GM10266 (cell line): Measurements from ENCODE around the gene KLK7.

ENCODE experiments used
- DNase-seq: peaks from one replicate; pipeline ENCODE4 v3.0.0; 2012; ENCODE audit errors: extremely low spot score
- CTCF ChIP-seq: IDR thresholded peaks from 2 replicates; pipeline ENCODE4 v1.5.1; 2012; ENCODE audit warnings: mild to moderate bottlenecking, low read depth; ENCODE audit not compliant: control insufficient read depth, insufficient read depth; ENCODE audit errors: missing control alignments

Gene KLK7

GRCh38 chr19:50983625-50984292 lies at the start of gene KLK7:
KLK7 (minus strand) TSS chr19:50983917; CDS start chr19:50982399, 1,518 bp downstream.
- no peak for DNase-seq
- TF ChIP-seq CTCF = no peak

DNA sequence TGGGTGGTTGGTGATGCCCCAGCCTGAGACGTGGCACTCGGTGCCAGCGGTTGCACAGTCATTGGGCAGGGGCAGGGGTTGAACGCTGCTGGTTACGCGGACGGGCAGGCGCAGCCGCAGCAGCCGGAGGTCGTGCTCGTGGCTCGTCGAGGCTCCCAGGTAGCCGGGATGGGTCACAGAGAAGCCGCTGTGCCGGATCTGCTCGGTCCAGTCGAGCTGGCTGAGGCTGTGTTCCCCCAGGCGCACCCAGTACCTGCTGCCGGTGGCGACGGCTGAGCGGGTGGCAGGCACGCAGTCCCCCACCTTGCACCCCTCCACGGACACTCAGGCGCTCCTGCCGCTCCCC lies 48.1 kb upstream of the KLK7 start:
- TF ChIP-seq CTCF = no peak
- DNase-seq = no peak

DNA sequence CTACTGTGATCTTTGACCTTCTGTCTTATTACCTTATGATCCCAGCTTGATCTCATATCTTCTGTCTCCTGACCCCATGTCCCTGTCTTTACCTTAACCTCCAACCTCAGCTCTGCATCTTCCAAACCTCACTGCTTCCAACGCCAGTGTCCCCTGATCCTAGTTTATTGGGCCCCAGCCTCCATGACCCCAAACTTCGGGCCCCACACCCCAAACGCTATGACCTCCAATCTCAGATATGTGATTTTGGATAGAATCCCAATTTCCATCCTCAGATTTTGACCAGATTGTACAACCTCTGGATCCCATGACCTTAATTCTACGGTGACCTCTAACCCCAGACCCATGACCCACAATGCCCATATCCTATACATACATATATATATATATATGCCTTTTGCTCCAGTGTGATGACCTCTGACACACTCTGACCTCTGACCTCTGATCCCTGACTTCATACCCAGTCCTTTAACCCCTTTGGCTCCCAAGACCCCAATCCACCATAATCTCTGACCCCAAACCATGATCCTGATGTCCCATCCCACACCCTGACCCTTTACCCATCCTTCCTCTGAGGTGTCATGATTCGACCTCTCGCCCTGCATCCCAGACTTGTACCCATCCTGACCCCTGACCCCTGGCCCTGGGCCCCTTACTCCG lies 47.6 kb upstream of the KLK7 start:
- DNase-seq = no peak
- no peak for TF ChIP-seq CTCF

DNA sequence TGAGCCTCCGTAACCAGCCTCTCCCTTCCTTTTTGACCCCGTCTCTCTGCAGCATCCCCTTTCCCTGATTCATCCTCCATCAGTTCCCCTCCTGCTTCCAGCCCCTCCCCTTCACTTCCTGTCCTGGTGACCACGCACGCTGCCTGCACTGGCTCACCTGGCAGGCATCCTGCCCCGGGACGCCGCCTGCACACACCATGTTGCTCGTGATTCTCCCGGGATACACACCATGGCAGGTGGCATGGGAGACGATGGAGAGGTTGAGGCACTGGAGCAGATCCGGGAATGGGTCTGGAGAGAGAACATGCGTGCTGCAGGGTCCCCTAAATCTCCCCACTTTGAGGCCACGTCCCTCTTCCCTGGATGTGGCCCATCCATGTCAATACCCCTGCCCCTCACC lies 46.9 kb upstream of the KLK7 start:
- TF ChIP-seq CTCF = no peak
- no peak for DNase-seq

DNA sequence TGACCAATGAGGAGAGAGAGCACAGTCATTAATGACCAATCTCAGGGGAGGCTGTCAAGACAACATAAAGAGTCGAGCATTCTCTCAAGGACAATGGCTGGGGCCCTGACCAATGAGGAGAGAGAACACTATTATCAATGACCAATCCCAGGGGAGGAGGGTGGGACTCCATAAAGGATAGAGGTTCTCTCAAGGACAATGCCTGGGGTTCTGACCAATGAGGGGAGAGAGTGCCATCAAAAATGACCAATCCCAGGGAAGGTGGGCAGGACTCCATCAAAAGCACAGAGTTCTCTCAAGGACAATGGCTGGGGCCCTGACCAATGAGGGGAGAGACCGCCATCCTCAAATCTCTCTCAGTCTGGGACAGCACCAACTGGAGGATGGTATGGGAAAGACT lies 46.0 kb upstream of the KLK7 start:
- no peak for DNase-seq
- TF ChIP-seq CTCF = no peak

- DNase-seq = no peak
- TF ChIP-seq CTCF = no peak
Observed at GRCh38 chr19:51027873-51028272, 44.2 kb upstream of the KLK7 start.

- no peak for TF ChIP-seq CTCF
- peak; percentile 25 for DNase-seq
Observed at GRCh38 chr19:51027126-51027806, 43.5 kb upstream of the KLK7 start.
